ENCODE results near the gene PHF12.

The PHF12 gene

DNA sequence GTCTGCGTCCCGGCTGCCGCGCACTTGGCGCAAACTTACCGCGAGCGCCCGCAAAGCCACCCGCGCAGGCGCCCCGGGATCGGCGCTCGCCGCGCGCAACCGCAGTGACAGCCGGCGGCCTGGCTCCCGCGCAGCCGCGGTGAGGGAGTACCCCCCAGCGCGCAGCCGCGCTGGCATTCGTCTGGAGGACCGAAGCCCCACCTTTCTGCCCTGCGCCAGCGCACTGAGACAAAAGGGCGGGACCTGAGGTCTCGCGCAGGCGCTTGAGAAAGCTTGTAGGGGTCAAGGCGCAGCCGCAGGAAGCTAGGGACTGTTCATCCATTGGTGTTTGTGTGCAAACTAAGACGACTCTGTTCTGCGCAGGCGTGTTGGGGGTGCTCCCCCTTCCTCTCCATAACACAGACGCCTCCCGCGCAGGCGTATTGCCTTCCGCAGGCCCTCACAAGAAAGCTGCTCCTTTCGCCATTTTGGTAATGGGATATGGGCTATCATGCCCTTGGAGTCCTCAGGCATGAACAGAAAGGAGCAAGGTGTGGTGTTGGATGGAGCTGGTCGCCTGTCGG is at the start of gene PHF12:
TSS of gene PHF12 (minus strand) at position 91 of the 563 bp plus-strand sequence. CDS start 558 bp downstream, outside the sequence.
- TF ChIP-seq GATA3 (IDR thresholded peaks at IDR 0.05; ENCODE audit: low read depth, low read length) (no peak), GATA2 (IDR thresholded peaks at IDR 0.05; ENCODE audit: low read depth, low read length) (no peak)

DNA sequence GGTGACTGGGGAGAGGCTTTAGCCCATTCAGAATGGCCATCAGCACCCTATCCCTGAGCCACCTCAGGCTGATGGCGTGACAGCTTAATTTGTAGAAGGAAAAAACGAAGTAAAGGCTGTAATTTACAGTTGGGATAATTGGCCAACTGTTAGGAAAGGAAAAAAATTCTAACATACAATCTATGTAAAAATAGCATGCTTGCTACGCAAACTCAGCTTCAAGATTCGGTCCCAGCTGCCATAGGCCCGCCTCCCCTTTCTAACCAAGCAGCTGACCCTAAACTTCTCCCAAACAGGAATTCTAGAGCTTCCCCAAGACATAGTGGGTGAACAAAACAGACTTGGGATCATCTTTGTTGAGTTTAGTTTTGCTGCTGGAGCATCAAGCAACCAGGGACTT is 49.7 kb upstream of the PHF12 start:
- no peak for TF ChIP-seq GATA2 (IDR thresholded peaks at IDR 0.05; ENCODE audit: low read depth, low read length)

DNA sequence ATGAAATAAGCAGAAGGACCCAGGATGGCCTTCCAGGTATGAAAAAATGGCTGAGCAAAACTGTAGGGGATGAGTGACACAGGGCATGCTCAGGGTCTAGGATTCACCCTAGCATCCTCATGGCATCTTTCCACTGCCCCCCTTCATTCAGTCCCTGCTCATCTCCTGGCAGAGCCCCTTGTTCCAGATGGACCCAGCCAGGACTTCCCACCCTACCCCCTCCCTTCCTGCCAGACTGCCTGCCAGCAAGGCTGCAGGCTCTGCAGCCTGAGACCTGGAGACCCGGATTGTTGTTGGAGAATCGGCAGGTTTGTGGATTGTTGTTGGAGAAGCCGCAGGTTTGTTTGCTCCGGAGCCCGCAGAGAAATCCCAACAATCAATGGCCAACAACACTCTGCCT is 47.9 kb upstream of the PHF12 start:
- no peak for TF ChIP-seq GATA3 (IDR thresholded peaks at IDR 0.05; ENCODE audit: low read depth, low read length)
- TF ChIP-seq GATA2 (IDR thresholded peaks at IDR 0.05; ENCODE audit: low read depth, low read length), result no peak

DNA sequence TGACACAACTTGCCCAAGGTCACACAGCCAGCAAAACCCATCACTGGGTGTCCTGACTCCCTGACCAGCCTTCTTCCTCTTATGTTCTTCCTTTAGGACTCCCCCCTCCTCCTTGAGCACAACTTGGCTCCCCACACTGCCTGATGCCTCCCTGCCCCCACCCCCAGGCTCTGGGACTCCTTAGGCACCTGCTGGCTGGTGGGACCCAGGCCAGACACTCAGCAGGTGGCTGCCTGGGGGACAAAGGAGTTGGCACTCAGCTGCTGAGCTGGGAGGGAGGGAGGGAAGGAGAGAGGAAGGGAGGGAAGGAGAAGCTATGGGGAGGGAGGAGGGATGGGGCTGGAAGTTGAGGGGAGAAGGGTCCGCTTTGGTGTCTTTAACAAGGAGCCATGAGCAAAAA is 46.5 kb upstream of the PHF12 start:
- TF ChIP-seq GATA2 (IDR thresholded peaks at IDR 0.05; ENCODE audit: low read depth, low read length) (no peak), GATA3 (IDR thresholded peaks at IDR 0.05; ENCODE audit: low read depth, low read length) (no peak)

DNA sequence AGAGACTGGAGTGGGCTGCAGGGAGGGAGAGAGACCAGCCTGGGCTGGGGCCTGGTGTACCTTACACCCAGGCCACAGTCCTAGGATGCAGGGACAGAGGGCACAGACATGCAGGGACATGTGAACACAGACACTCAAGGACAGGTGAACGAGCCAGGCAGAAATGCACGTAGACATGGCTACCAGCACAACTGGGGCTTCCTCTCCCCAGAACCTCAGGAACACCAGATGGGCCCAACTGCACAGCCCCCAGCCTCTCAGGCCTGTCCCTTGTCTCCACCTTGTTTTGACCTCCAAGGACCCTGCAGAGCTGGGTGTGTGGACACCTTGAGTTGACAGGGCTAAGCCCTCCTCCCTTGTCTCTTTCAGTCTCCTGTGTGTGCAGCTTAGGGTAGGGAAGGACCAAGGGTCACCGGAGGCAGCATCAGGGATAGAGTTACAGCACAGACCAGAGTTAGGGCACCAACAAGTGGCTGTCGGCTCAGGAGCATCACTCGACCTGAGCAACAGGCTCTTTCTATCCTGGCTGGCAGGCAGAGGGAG is 45.3 kb upstream of the PHF12 start:
- no peak for TF ChIP-seq GATA3 (IDR thresholded peaks at IDR 0.05; ENCODE audit: low read depth, low read length)
- TF ChIP-seq GATA2 (IDR thresholded peaks at IDR 0.05; ENCODE audit: low read depth, low read length), result no peak

DNA sequence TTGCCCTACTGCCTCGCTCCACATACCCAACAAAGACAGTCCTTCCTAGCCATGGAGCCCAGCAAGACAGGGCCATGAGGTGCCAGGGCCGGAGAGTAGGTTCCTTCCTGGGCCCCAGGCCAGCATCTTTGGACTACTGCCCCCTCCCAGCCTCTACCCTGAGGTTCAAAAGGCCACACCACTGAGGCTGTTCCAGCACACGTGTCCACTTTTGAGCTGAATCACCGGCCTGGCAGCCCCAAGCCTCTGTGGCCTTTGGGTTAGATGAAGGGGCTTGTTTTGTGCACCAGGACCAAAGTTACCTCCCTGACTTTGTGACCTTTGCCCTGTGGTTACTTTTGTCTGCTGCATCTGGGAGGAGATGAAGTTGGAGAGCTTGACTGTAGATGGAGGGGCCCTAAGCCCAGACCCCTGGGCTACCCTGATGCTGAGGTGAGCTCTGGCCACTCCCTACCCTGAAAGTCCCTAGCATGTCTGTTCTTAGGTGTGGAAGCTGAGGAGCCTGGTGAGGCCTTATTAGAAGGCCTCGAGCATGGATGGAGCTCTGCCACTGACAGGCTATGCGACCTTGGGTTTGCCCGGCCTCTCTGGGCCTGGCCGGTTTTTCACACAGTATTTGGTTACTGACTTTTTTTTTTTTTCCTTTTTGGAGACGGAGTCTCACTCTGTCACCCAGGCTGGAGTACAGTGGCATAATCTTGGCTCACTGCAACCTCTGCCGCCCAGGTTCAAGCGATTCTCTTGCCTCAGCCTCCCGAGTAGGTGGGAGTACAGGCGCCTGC is 42.5 kb upstream of the PHF12 start:
- TF ChIP-seq GATA2 (IDR thresholded peaks at IDR 0.05; ENCODE audit: low read depth, low read length), result no peak
- no peak for TF ChIP-seq GATA3 (IDR thresholded peaks at IDR 0.05; ENCODE audit: low read depth, low read length)

DNA sequence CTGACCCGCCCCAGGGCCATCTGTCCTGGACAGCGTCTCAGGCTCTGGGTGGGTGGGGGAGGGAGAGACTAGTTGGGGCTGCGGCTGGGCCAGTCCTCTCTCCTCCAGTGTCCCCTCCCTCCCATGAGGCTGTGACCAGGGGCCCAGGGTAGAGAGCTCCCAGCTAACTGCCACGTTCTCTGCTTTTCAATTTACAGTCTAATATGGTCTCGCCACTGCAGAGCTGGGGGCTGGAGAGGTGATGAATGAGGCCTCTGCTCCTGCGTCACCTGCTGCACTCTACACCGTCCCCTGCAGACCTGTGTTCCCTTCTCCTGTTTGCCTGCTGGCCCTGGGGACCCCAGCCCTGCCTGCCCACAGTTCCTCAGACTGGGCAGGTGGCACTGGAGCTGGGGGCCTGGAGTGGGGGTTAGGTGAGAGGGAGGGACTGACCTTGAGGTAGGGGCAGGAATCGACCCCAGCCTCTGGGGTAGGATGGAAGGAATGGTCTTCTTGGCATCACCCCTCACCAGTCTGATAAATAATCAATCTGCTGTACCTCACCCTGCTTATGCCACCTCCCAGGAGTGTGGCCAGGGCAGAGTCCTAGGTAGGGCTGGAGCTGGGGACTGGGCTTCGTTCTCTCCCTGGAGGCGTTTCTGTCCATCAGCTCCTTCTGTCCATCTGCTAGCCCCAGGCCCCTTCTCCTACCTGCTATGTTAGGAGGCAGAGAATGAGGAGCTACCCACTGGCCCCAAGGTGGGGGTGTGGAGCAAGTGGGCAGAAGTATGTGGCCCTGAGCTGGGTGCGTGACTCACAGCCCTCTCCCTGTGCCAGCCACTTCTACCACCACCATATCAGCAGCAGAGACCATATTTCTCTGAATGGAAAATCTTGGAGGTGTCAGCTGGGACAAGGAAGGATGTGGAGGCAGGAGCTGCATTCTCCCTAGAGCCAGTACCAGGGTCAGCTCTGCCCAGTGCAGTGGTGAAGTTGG is 41.6 kb upstream of the PHF12 start:
- TF ChIP-seq GATA2 (IDR thresholded peaks at IDR 0.05; ENCODE audit: low read depth, low read length), result no peak
- no peak for TF ChIP-seq GATA3 (IDR thresholded peaks at IDR 0.05; ENCODE audit: low read depth, low read length)

DNA sequence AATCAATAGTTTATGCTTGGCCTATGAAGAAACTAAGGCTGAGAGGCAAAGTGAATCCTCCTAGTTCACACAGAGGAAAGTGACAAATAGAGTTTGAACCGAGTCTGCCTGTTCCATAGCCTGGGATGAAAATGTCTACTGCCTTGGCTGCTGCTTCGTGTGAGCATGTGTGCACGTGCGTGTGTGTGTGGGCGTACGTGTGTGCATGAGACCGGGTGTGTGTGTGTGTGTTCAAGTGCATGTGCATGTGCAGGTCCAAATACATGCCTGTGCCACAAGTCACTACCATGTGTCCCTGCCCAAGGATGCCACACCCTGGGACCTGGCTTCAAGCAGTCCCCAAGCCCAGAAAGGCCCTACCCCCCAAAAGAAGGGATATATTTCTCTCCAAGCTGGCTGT is 40.9 kb upstream of the PHF12 start:
- TF ChIP-seq GATA3 (IDR thresholded peaks at IDR 0.05; ENCODE audit: low read depth, low read length) (no peak), GATA2 (IDR thresholded peaks at IDR 0.05; ENCODE audit: low read depth, low read length) (no peak)

DNA sequence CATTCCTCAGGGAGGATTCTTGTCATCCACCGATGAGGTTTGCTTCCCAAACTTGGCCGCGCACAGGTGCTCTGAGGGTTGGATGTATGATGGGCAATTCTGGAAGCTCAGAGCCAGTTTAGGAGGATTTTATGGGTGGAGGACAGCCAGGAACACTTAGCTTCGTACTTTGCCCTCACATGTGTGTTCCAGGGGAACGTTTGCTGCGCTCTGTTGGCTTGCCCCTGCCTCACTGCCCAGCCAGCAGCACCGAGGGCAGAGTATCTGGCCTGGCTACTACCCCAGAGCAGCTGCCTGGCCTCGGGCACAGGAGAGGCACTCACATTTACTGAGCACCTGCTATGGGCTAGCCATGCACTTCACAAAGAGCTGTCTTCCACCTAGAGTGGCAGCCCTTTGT is 40.5 kb upstream of the PHF12 start:
- TF ChIP-seq GATA2 (IDR thresholded peaks at IDR 0.05; ENCODE audit: low read depth, low read length) (no peak), GATA3 (IDR thresholded peaks at IDR 0.05; ENCODE audit: low read depth, low read length) (no peak)

DNA sequence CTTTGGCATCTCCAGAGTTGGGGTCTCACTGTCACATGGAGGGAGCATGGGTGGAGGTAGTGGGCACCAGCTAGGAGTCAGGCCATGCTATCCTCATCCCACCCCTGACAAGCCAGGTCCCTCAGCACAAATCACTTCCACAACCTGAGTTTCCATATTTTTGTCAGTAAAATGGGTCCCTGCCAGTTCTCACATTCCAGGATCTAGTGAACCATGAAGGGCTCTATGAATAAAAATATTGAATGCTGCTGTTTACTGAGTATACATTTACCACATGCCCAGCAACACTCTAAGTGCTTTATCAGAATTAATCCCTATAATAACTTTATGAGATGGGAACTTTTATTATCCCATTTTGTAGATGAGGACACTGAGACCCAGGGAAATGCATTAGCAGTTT is 37.7 kb upstream of the PHF12 start:
- TF ChIP-seq GATA2 (IDR thresholded peaks at IDR 0.05; ENCODE audit: low read depth, low read length), result no peak
- TF ChIP-seq GATA3 (IDR thresholded peaks at IDR 0.05; ENCODE audit: low read depth, low read length), result no peak

DNA sequence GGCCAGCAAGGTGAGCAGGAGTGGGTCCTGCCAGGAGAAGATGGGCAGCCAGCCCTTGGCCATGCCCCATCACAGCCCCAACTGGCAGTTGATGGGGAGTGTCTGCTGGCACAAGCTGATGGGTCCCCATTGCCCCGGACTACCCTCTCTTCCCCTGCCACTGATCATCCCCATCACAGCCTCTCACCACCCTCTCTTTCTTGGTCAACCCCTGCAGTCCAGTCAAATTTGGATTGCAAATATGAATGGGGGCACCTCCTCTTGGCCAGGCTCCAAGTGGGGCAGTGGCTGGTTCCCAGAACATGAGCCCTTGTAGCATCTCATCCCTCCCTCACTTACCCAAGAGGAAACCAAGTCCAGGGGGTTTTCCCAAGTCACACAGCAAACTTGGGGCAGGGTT is 37.2 kb upstream of the PHF12 start:
- no peak for TF ChIP-seq GATA3 (IDR thresholded peaks at IDR 0.05; ENCODE audit: low read depth, low read length)
- no peak for TF ChIP-seq GATA2 (IDR thresholded peaks at IDR 0.05; ENCODE audit: low read depth, low read length)

DNA sequence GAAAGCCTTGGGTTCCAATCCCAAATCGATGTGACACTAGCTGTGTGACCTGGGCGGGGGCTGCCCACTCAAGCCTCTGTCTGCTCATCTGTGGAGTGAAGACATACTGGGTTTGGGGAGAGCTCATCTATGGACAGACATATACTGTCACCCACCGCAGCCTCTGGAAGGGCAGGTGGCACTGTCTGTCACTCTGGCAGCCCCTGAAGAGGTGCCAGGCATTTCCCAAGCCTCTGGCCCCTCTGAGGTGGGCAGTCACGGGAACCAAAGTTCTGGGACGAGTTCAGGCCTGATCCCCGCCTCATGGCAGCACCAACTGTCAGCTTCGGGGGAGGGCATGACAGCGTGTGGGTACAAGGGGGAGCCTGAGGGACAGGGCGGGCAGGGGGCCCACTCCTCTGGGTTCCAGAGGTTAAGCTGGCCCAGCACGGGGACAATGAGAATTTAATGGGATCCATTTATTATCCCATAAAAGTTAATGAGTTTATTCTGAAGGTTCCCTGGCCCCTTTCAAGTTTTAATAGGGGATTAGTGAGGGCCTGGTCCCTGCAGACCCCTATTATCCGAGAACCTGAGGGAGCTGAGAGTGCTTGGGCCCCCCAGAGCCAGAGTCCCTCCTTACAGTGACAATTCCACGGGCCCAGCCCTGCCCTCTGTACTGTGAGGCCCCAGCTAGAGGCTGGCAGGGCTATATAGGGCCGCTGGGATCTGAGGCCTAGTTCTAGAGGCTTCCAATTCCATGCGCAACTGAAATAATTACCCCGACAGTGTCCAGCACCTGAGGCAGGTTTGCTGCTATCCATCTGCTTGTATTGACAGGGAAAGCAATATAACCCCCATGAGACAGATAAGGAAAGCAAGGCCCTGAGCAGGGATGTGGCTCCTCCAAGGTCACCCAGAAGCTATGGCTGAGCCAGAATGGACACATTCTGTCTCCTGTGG is 35.7 kb upstream of the PHF12 start:
- TF ChIP-seq GATA3 (IDR thresholded peaks at IDR 0.05; ENCODE audit: low read depth, low read length), result no peak
- no peak for TF ChIP-seq GATA2 (IDR thresholded peaks at IDR 0.05; ENCODE audit: low read depth, low read length)

Measured in SH-SY5Y (cell line).